HG02938 (cell line): ENCODE measurements around the gene RAMP2.
"Not testable (repeated sequence)": the region's sequence is repeated elsewhere in the genome, so short reads cannot be mapped to it uniquely, and the experiment has no call there.

ENCODE experiments used
- ATAC-seq: cut with Tn5 transposase; IDR thresholded peaks from one replicate; pipeline ENCODE4 v1.9.1; 2021; ENCODE audit warnings: mild to moderate bottlenecking, moderate library complexity; ENCODE audit not compliant: unreplicated experiment

Gene RAMP2, protein sequence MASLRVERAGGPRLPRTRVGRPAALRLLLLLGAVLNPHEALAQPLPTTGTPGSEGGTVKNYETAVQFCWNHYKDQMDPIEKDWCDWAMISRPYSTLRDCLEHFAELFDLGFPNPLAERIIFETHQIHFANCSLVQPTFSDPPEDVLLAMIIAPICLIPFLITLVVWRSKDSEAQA

DNA sequence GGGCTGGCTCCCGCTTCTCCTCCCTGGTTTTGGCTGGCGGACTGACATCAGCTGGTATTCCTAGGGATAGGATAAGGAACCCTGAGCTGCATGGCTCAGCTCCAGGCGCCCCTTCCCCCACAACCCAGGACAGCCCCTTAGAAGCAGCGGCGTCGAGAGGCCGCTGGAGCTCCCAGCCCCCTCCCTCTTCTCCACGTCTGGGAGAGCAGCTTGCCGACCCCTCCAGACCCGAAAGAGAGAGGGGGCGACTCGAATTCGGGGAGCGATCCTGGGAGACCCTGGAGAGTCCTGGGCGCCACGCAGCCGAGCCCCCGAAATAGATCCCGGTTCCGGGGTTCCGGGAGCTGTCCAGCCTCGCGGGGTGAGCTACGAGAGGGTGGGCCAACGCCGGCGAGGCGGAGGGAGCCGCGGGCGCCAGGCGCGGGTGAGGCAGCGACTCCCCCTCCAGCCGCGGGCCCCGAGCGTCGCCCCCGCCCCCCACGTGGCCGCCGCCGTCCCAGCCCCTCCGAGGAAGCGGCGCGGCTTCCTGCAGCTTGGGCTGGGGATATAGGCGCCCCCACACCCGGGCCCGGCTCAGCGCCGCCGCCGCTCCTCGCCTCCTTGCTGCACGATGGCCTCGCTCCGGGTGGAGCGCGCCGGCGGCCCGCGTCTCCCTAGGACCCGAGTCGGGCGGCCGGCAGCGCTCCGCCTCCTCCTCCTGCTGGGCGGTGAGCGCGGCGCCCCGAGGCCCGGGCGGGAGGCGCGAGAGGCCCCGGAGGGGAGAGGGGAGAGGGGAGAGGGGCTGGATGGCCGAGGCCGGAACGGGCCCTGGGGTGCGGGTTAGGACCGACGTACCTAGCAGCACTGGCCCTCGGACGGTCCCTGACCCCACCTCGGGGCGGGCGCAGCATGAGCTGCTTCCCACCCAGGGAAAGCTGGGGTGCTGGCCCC, at the start of gene RAMP2:
Gene RAMP2, plus strand, starts transcription at position 576 of the 930 bp plus-strand sequence. Its CDS starts 35 bp downstream, at position 611.
- no peak for ATAC-seq

DNA sequence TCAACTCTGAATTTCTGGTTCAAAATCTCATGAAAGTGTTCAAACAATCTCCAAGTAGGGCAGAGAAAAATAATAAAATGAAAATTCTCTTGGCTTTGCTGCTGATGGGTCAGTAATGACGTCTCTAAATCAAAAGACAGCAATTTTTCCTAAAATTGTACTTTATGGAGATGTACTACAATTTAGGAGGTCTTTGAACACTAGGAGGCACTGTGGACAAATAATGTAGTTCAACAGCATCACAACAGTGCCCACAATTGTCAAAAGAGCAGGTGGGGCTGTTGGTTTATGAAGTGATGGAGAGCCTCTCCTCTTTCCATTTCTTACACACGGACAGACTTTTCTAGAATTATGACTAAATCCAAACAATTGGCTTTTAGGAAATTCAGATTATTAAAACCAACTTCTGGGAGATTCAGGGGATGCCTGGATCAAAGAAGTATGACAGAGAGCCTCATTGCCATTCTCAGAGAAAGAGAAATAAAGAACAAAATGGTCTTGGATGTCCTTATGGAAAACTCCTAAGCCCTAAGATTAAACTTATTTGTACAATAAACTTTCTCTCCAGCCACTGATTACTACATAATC, 39.9 kb upstream of the RAMP2 start:
- no peak for ATAC-seq

DNA sequence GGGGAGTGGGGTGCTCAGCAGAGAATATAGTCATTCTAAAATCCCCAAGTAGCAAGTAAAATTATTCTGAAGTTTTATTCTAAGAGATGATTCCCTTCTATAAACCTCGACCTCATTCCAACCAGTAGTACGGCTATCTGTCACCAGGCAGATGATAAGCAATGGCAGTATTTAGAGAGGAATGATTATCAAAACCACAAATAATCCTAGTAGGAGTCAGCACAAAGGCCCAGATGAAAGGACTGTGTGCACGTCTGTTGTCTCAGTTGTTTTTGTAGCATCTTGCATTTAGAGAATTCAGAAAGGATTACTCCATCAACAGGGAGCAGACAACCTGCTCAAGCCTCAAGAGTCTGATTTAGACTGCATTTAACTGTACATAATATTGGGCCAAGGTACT, 37.4 kb upstream of the RAMP2 start:
- ATAC-seq = no peak

DNA sequence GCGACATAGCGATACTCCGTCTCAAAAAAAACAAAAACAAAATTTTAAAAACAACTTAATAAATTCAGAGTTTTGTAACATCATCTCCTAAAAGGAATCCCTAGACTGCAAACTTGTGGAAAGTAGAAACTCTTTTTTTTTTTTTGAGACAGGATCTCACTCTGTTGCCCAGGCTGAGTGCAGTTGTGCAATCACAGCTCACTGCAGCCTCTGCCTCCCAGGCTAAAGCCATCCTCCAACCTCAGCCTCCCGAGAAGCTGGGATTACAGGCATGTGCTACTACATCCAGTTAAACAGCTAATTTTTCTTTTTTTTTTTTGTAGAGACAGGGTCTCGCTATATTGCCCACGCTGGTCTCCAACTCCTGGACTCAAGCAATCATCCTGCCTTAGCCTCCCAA, 35.9 kb upstream of the RAMP2 start:
- ATAC-seq = no peak

DNA sequence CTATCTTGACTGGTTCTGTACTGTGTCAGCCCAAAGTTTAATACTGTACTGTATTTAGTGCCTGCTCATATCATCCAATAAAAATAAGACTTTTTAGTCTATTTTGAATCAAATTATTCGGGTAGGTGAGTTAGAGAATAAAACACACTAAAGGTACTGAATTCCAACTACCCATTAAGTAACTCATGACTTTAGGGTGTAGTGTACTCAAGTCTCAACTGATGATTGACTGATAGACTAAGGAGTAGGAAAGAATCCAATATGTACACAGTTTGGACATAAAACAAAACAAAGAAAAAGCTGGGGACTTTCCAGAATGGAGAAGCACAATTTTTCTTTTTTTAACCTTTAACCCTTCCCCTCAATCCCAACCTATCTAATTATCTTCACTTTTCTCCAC, 20.3 kb upstream of the RAMP2 start:
- ATAC-seq = no peak

DNA sequence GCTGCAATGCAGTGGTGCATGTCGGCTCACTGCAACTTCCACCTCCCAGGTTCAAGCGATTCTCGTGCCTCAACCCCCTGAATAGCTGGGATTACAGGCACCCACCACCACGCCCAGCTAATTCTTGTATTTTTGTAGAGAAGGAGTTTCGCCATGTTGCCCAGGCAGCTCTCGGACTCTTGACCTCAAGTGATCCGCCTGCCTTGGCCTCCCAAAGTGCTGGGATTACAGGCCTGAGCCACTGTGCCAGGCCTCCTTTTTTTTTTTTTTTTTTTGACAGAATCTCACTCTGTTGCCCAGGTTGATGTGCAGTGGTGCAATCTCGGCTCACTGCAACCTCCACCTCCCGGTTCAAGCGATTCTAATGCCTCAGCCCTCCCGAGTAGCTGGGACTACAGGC, 18.1 kb upstream of the RAMP2 start:
- ATAC-seq = not testable (repeated sequence)

- ATAC-seq = no peak
Measured at GRCh38 chr17:42743595-42744282, 17.3 kb upstream of the RAMP2 start.

DNA sequence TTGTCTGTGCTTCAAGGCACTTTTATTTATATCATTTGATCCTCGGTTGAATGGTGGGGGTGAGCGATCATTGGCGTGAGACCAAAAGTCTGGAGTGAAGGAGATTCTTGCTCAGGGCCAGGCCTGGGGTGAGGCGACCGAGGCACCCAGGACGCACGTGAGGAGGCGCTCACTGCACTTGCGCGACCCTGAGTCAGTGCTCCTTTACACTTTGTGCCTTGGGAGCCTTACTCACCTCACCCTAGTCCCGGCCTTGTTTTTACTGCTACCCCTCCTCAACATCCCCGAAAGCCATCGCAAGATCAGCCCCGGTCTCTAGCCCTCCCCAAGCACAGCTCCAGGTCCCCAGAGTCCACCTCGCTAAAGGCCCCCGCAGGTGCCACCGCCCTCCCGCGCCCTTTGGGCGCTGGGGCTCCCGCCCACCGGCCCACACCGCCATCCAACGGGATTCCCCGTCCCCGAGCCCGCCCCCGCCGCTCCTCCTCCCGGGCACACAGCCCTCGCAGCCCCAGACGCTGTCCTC, 16.7 kb upstream of the RAMP2 start:
- peak; percentile 44 for ATAC-seq

GRCh38 chr17:42744806-42745617, 16.0 kb upstream of the RAMP2 start, which contains the start of gene EZH1:
Gene EZH1 (minus strand): TSS chr17:42745040. CDS start chr17:42728941, 16,099 bp downstream.
- peak; percentile 72 for ATAC-seq

DNA sequence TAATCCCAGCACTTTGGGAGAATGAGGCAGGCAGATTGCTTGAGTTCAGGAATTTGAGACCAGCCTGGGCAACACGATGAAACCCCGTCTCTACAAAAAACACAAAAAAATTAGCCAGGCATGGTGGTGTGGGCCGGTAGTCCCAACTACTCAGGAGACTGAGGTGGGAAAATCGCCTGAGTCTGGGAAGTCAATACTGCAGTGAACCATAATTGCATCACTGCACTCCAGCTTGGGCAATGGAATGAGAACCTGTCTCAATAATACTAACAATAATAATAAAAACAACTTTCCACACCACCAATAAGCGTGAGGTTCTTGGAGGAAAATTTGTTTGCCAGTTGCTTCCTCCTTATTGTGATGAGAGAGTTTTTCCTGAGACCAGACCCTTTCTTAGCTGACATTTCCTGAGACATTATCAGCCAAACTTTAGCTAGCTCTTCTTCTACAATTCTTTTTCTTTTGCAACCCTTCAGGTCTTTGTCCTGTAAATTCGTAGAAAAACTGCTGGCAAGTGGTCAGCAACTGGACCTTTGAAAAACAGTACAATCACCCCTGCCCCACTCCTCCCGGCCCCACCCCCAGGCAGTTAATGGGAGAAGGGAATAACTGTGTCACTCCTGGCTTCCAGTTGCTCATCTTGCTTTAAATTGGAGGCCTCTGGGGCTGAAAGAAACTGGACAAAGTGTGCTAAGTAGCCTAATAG, 12.7 kb upstream of the RAMP2 start:
- ATAC-seq = no peak

DNA sequence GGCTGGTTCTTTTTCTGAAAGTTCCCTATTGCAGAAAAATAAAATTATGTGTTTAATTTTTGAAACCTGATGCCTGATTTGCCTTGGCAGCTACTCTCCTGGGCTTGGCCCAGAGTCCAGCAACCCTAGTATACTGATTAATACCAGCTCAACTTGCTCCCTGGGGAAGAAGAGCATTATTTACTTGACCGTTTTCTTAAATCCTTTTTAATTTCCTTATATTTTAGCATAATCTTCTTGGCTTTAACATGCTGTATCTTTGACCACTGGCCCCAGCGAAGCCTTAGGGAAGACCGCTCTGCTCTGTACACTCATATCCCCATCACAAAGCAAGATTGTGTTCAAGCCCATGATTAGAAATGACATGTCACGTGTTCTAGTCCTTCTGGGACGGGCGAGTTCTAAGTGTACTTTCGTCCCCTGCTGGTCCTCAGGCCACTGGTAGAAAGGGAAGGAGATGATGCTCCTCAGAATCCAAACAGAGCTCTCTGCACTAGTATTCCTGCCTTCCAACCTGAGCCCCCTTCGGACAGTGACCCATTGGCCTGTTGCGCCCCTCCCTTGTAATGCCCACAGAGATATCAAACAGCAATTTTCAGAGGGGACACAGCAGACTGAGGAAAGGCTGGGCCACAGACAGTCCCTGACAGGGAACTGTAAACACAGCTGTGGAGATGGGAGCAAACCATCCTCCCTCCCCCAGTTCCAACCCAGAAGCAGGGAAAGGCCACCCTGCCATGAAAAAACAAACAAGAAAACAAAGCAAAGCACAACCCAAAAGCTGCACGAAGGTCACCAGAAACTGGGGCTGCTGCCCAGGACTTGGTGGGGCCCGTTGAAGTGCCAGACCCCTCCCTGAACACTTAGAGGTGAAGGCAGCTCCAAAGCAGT, 11.9 kb upstream of the RAMP2 start:
- ATAC-seq = no peak

DNA sequence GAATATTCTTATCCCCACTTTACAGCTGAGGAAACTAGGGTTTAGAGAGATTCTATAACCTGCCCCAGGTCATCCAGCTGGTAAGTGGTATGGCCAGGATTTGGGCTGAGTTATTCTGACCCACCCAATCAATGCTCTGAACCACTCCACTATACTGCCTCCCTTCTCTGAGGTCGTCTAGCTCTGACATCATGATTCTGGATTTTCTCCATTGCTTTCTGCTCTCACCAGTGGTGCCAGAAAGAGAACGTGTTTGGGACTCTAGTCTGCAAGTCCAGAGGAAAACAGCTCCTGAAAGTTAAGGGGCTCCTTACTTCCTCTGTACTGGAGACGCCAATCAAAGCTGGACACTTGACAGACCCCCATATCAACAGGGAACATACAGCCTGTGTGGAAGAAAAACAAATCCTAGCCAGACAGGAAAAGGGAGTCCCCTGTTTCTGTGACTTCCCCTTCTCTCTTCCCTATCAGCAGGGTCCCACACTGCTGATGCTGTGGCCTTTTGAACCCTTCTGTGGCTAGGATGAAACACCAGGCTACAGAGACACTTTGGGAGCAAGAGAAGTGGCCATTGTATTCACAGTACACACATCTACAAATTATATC, 10.2 kb upstream of the RAMP2 start:
- ATAC-seq = no peak

- ATAC-seq = no peak
Measured at GRCh38 chr17:42751628-42752027, 9.4 kb upstream of the RAMP2 start.

DNA sequence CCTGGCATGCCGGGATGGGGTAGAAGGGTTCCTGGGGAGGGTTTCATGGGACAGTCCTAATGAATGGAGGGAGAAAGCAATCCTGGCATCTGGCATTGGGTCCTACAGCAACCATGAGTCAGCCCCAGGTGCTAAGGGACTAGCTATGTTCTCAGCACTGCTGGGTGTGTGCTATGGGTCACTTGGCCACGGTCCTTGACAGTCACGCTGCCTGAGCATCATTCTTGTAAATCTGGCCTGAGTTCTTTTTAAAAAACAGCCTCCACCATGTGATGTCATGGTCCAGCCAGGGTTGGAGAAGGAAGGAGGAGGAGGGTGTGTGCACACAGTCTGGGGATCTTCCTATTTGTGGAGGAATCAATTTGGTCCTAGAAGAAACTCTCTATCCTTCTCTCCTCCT, 6.2 kb upstream of the RAMP2 start:
- ATAC-seq = no peak

DNA sequence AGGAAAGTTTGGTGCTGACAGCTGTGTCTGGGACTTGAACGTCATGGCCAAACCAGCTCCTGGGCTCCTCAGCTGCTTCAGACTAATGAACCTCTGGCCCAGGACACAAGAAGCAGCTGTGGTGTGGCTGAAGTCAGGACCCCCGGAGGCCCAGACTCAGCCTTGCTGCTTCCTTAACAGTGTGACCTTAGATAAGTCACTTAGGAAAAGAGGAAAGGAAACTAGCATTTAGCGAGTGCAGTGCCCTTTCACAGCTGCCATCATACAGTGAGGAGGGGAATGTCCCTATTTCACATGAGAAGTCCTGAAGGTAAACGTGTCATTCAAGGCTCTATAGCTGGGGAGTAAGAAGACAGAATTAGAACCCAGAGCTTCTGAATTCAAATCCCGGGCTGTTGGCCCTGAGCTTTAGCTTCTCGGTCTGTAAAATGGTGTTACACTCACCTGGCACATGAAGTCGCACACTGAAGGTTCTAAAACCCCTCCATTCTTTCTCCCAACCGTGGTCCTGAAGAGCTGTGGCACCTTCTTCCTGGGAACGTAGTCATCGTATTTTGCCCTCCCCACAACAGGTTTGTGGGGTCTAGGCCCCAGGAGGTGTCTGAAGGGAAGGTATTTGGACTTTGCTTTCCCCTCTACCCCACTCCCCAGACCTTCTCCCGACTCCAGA, 910 bp upstream of the RAMP2 start:
- ATAC-seq = no peak

DNA sequence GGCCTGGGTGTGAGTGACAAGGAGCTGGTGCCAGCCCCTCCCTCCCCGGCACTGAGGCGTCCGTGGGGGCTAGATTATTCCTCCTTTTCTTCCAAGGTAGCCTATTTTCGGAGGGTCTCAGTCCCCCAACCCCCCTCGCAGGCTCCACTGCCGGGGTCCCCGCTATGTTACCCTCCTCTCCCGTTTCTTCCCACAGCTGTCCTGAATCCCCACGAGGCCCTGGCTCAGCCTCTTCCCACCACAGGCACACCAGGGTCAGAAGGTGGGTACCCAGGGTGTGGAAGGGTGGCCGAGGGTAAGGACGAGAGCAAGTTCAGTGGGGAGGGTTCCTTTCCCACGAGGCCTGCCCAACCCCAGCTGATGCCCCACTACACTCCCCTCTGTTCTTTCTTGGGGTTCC, 611 bp downstream of the RAMP2 start:
- no peak for ATAC-seq

GRCh38 chr17:42766124-42766523, 5.1 kb downstream of the RAMP2 start:
- no peak for ATAC-seq

- no peak for ATAC-seq
Measured at GRCh38 chr17:42767512-42767911, 6.5 kb downstream of the RAMP2 start.
